NCI-H2227 treated with DMSO at 0.1 percent for 48 hours (cell line): ENCODE measurements around the gene CNTF.
"Not testable (repeated sequence)": the region's sequence is repeated elsewhere in the genome, so short reads cannot be mapped to it uniquely, and the experiment has no call there.

ENCODE experiments used
- DNase-seq: peaks from one replicate; lab custom pipeline; 2025; lab: John Stamatoyannopoulos, UW

CNTF gene

GRCh38 chr11:58622344-58622743 is at the start of gene CNTF:
Gene CNTF (plus strand): TSS chr11:58622665. CDS start chr11:58622753, 88 bp downstream.
- no peak for DNase-seq

GRCh38 chr11:58572906-58573305 is 49.6 kb upstream of the CNTF start:
- not testable (repeated sequence) for DNase-seq

GRCh38 chr11:58573451-58574104 is 48.9 kb upstream of the CNTF start:
- DNase-seq: no peak

GRCh38 chr11:58574881-58575280 is 47.6 kb upstream of the CNTF start:
- no peak for DNase-seq

- DNase-seq: no peak
These were observed 47.0 kb upstream of the CNTF start, which contains the start of gene LPXN for GRCh38 chr11:58575377-58576020. Gene LPXN (minus strand): TSS chr11:58575856. CDS start chr11:58575772, 84 bp downstream.

GRCh38 chr11:58576887-58577471 is 45.5 kb upstream of the CNTF start:
- no peak for DNase-seq

GRCh38 chr11:58577555-58578135 is 44.8 kb upstream of the CNTF start:
- DNase-seq: peak; percentile 64

- peak; percentile 99 for DNase-seq
These were observed 44.3 kb upstream of the CNTF start for GRCh38 chr11:58578136-58578634.

- DNase-seq: peak; percentile 98
These were observed 43.8 kb upstream of the CNTF start, which contains the start of gene ZFP91 for GRCh38 chr11:58578635-58579191. Gene ZFP91 (plus strand): TSS chr11:58579063. CDS start chr11:58579282, 219 bp downstream.

- DNase-seq: peak; percentile 88
These were observed 43.0 kb upstream of the CNTF start for GRCh38 chr11:58579192-58580129.

- DNase-seq: no peak
These were observed 42.2 kb upstream of the CNTF start for GRCh38 chr11:58580311-58580710.

GRCh38 chr11:58582437-58582836 is 40.0 kb upstream of the CNTF start:
- DNase-seq: no peak

- DNase-seq: no peak
These were observed 35.5 kb upstream of the CNTF start for GRCh38 chr11:58586998-58587397.

- DNase-seq: no peak
These were observed 30.8 kb upstream of the CNTF start for GRCh38 chr11:58591659-58592058.

- no peak for DNase-seq
These were observed 29.5 kb upstream of the CNTF start for GRCh38 chr11:58592760-58593472.

- DNase-seq: no peak
These were observed 27.6 kb upstream of the CNTF start for GRCh38 chr11:58594826-58595225.

- no peak for DNase-seq
These were observed 25.8 kb upstream of the CNTF start for GRCh38 chr11:58596621-58597020.

GRCh38 chr11:58597486-58598144 is 24.9 kb upstream of the CNTF start:
- no peak for DNase-seq

GRCh38 chr11:58600510-58600909 is 22.0 kb upstream of the CNTF start:
- DNase-seq: no peak
